Mesodermal cell (in vitro differentiated cells): ENCODE measurements around the gene KLHL29.

Experiments used
- H3K27ac ChIP-seq: 2 replicates; pipeline ENCODE4 v1.7.0; 2013; ENCODE audit warnings: mild to moderate bottlenecking, low read depth, low read length, moderate library complexity; ENCODE audit not compliant: severe bottlenecking
- H3K36me3 ChIP-seq: 2 replicates; pipeline ENCODE4 v1.7.1; 2013; ENCODE audit warnings: mild to moderate bottlenecking, low read length, moderate library complexity; ENCODE audit not compliant: control insufficient read depth, insufficient read depth
- H3K4me1 ChIP-seq: one replicate; pipeline ENCODE4 v1.7.1; 2013; ENCODE audit warnings: mild to moderate bottlenecking, low read length; ENCODE audit not compliant: insufficient read depth, control insufficient read depth, poor library complexity, severe bottlenecking
- H3K4me3 ChIP-seq: 2 replicates; pipeline ENCODE4 v1.7.0; 2013; ENCODE audit warnings: low read length, control low read depth, mild to moderate bottlenecking; ENCODE audit not compliant: insufficient read depth, poor library complexity, severe bottlenecking; ENCODE audit errors: extremely low read depth
- H3K9me3 ChIP-seq: 2 replicates; pipeline ENCODE4 v1.7.1; 2013; ENCODE audit warnings: mild to moderate bottlenecking, low read length, moderate library complexity; ENCODE audit not compliant: control insufficient read depth
- WGBS, 2 experiments: methylation state at CpG; one replicate each; pipeline ENCODE4 v1.1.5; 2013; ENCODE audit warnings: missing lambda C conversion rate in 2 of 2; ENCODE audit not compliant: insufficient coverage in 2 of 2; 5-methylcytosine and 5-hydroxymethylcytosine counted together

The KLHL29 gene

DNA sequence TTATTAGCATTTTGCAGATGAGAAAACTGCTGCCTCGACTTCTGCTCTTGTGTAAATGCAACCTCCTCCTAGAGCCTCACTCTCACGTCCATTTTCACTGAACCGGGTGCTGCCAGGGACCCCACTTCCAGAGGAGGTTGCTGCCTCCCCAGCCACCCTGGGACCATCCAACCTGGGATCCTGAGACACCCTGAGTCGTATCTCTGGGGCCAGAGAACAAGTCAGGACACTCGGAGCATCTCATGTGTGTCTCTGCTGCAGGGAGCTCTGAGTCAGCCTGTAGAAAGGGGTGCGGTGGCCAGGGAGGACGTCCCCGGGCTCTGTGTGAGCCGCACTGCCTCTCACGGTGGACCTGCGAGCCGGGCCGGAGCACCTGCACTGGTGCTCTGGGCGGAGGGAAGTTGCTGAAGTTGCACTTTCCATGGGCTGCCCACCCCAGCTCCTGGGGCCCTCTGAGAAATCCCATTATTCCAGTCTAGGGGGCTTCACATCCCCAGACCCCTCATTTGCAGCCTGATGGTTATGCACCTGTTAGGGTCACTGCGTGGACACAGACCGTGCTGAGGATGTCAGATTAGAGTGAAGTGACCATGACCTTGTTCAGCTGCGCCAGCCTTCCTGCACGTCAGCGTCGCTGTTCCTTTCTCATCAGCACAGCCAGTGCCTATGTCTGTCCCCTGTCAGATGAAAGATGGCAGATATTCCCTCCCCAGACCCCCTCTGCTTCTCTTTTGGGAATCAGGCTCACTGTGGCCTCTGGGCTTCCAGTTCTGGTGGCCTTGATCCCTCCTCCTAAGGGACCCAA lies 230.4 kb downstream of the KLHL29 start:
- no peak overlapping the region for H3K27ac ChIP-seq
- 90 to 94% methylated on average over 19 to 20 of the region's 20 CpGs for WGBS, 2 experiments
- H3K4me1 ChIP-seq = no peaks in the 10 kb centered on the region
- H3K36me3 ChIP-seq = no peaks in the 10 kb centered on the region
- no peak overlapping the region for H3K4me3 ChIP-seq
- H3K9me3 ChIP-seq = peaks cover 8% of the 10 kb centered on the region

DNA sequence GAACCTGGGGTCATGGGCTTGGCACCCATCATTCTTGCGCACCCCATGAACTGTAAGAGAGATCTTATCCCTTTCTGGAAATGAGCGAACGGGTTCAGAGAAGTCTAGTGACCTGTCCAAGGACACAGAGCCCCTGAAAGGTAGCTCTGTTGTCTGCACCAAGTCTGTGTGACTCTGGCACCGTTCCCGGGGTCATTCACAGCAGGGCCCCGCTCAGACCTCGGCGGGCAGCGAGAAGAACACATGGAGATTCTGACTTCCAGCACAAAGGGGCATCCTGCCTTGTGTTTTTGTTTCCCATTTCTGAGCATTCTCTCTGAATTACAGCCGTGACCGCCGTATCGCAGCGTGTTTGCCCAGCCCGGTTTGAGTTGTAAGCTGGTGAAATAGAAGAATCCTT lies 231.7 kb downstream of the KLHL29 start:
- H3K4me1 ChIP-seq = no peaks in the 10 kb centered on the region

DNA sequence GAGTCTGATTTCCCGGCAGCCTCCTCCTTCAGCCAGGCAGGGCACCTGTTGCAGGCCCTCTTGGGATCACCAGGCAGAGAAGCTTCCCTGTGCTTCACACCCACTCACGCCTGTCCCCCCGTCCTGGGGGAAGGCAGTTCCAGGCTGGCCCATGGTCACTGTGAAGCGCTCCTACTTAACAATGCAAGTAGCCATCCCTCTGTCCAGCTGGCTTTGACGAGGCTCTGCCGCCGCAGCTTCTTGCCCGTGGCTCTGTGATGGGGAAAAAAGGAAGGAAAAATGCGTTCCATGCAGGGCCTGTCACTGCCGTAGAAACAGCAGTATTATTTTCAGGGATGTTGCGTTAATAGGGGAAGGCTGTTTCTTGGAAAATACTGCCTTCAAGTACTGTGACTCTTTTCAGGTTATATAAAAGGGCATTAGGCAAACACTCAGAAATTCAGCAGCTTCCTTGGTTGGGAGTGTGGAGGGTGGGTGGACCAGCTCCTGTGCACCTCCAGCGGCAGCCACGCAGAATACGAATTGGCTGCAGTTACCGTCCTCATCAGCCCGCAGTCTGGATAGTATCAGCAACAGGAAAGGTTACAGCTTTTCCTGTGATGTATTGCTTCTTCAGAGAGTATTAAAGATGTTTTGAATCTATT lies 232.3 kb downstream of the KLHL29 start:
- H3K4me3 ChIP-seq = no peak overlapping the region
- H3K27ac ChIP-seq = no peak overlapping the region
- peaks cover 4% of the 10 kb centered on the region for H3K9me3 ChIP-seq
- no peaks in the 10 kb centered on the region for H3K36me3 ChIP-seq
- WGBS, 2 experiments = 88 to 93% methylated on average over 13 to 14 of the region's 16 CpGs
- H3K4me1 ChIP-seq = no peaks in the 10 kb centered on the region

More for the DNA sequence above, 231.7 kb downstream of the KLHL29 start:
- 81 to 82% methylated on average over 9 to 10 of the region's 15 CpGs for WGBS, 2 experiments
- Histone ChIP-seq H3K9me3 (peaks cover 5% of the 10 kb centered on the region), H3K36me3 (no peaks in the 10 kb centered on the region), H3K4me3 (no peak overlapping the region), H3K27ac (no peak overlapping the region)

DNA sequence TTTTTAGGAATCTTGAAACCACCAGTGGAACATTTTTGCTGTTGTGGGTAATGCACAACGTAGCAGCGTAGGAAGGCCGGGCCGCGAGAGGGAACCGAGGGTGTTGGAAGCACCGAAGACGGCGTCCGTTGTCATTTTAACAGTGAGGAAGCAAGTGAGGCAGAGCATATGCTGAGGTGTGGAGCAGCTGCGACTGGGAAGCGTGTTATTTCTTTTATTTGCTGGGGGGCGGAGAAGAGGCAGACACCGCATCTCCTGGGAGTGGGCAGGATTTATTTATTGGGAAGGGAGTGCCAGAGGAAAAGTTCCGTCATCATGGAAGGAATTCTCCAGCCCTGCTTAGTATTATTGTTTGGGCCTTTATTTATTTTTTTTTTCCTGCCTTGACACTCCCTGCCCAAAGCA lies 232.8 kb downstream of the KLHL29 start:
- no peaks in the 10 kb centered on the region for H3K4me1 ChIP-seq
- H3K4me3 ChIP-seq = no peak overlapping the region
- 95 to 96% methylated on average over 12 to 14 of the region's 15 CpGs for WGBS, 2 experiments
- H3K9me3 ChIP-seq = no peaks in the 10 kb centered on the region
- no peak overlapping the region for H3K27ac ChIP-seq
- H3K36me3 ChIP-seq = no peaks in the 10 kb centered on the region

DNA sequence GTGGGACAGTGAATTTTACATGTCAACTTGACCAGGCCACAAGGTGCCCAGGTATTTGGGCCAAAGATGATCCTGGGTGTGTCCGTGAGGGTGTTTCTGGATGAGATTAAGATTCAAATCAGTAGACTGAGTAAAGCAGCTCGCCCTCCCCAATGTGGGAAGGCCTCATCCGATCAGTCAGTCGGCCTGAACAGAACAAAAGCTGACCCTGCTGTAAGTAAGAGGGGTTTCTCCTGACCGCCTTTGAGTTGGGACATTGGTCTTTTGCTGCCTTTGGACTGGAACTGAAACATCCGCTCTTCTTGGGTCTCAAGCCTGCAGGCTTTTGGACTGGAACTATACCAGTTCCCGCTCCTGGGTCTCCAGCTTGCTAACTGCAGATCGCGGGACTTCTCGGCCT lies 233.3 kb downstream of the KLHL29 start:
- Histone ChIP-seq H3K9me3 (no peaks in the 10 kb centered on the region), H3K36me3 (no peaks in the 10 kb centered on the region), H3K4me1 (no peaks in the 10 kb centered on the region), H3K4me3 (no peak overlapping the region), H3K27ac (no peak overlapping the region)
- WGBS, 2 experiments = 91 to 94% methylated on average over 6 to 7 of the region's 10 CpGs

DNA sequence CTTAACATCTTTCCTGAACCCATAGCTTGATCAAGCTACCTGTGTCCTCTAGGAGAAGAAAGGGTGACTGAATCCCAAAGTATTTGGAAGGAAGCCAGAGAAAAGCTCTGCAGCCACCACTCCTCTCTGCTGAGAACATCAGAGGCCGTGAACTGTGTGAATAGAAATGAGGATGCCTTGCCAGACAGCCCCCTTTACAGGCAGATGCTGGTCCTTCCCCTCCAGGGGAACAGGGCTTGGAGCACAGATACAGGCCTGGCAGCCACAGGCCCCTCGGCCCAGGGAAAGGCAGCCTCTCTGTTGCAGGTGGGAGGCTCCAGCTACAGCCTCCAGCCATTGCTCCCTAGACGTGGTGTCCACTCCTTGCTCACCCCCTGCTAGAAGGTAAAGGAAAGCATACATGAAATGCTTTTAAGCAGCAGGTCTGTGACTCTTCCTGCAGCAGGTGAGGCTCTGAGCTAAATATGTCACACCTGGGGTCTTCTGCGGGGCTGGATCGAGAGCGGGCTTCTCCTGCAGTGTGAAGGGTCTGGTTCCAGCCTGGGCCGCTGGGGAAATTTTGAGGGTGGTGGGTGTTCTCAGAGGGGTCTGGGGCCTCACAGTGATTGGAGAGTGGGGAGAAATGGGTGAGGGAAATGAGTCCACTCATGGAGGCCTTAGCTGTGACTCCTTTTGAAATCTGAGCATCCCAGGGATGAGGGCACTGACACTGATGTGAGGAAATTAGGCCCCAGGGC lies 234.0 kb downstream of the KLHL29 start:
- Histone ChIP-seq H3K36me3 (no peaks in the 10 kb centered on the region), H3K4me3 (no peak overlapping the region), H3K27ac (no peak overlapping the region), H3K9me3 (peaks cover 4% of the 10 kb centered on the region), H3K4me1 (no peaks in the 10 kb centered on the region)
- WGBS, 2 experiments = 92 to 95% methylated on average over 6 to 7 of the region's 7 CpGs

DNA sequence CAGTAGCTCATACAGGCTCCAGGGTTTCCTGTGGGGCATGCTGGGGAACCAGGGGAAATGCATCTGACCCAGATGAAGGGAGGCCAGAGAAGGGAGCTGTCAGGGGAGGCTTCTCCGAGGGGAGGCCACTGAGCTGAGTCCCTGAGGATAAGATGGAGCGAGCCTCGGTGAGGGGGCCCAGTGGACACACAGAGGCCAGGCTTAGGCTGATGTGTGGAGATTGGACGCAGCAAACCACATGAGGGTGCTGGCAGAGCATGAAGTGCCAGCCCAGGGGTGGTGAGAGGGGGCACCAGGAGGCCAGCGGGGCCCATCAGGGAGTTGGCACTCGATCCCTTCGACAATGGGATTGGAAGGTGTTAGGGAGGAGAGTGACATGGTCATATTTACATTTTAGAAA lies 235.0 kb downstream of the KLHL29 start:
- H3K4me1 ChIP-seq = no peaks in the 10 kb centered on the region
- H3K27ac ChIP-seq = no peak overlapping the region
- H3K9me3 ChIP-seq = peaks cover 10% of the 10 kb centered on the region
- H3K4me3 ChIP-seq = no peak overlapping the region
- WGBS, 2 experiments = 94% methylated on average over 4 to 5 of the region's 7 CpGs
- no peaks in the 10 kb centered on the region for H3K36me3 ChIP-seq

DNA sequence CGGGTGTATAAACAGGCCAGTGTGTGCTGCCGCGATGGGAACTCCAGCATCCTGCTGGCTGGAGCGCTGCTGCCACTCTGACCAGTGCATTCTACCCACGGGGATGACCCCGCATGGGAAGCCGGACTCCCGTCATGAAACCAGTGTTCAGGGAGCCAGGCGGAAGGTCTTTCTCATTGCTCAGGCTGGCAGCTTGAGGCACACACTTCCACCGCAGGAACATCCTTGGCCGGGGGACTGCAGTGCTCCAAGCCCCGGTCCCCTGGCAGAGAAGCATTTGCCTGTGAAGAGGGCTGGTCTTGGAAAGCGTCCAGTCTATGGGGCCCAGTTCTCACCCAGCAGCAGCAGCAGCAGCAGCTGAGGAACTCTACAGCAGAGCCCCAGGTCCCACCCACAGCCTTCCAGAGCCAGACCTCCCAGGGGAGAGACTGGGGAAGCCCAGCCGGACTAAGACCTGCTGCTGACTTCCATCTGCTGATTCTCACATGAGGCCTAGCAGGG lies 235.9 kb downstream of the KLHL29 start:
- Histone ChIP-seq H3K4me1 (no peaks in the 10 kb centered on the region), H3K36me3 (no peaks in the 10 kb centered on the region), H3K4me3 (no peak overlapping the region), H3K27ac (no peak overlapping the region), H3K9me3 (peaks cover 10% of the 10 kb centered on the region)
- 89 to 92% methylated on average over 12 to 14 of the region's 14 CpGs for WGBS, 2 experiments

DNA sequence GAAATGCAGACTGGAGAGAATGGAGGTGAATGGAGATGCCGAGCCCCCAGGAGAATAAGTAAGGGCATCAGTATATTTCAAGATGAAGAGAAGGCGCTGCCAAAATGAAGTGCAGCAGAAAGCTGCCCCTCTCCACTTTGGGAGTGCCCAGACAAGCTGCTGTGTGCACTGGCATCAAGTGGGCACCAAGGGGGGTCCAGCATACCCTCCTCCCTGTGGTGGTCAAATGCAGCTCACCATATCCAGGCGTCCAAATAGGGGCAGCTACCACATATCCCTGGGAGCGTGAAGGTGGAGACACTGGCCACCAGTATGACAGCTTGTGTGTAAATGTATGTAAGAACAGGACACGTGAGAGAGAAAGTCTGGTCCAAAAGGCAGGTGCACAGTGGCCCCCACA lies 236.6 kb downstream of the KLHL29 start:
- WGBS, 2 experiments = 92 to 98% methylated on average over 4 to 5 of the region's 5 CpGs
- no peaks in the 10 kb centered on the region for H3K36me3 ChIP-seq
- no peak overlapping the region for H3K4me3 ChIP-seq
- no peaks in the 10 kb centered on the region for H3K4me1 ChIP-seq
- H3K27ac ChIP-seq = no peak overlapping the region
- H3K9me3 ChIP-seq = peaks cover 10% of the 10 kb centered on the region

DNA sequence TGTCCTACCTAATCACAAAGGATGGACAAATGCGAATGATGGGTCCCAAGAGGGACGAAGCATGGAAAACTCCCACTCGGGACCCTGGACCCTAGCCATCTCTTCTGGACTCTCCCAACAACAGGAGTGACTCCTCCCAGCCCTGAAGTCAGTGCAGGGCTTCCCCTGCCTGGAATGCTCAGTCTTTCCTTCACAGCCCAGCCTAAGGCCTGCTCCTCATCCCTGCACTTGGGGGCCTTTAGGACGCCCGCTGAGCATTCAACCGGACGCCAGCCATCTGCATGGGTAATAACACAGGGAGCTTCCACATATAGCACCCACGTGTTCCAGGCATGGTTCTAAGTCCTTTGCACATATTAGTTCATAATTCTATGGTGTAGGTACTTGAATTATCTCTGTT lies 237.5 kb downstream of the KLHL29 start:
- WGBS, 2 experiments = 98 to 100% methylated on average over 6 to 7 of the region's 8 CpGs
- H3K27ac ChIP-seq = no peak overlapping the region
- H3K4me1 ChIP-seq = peaks cover 5% of the 10 kb centered on the region
- H3K4me3 ChIP-seq = no peak overlapping the region
- H3K36me3 ChIP-seq = no peaks in the 10 kb centered on the region
- H3K9me3 ChIP-seq = peaks cover 10% of the 10 kb centered on the region
